Subcutaneous adipose tissue (tissue), 4 donors: ENCODE data around the gene SLC47A1. TPM values are rescaled to one million over a fixed set of nuclear protein-coding genes. Genes with fewer than 3 reads are reported as not detected.

Experiments used
- total RNA-seq, 4 donors: library from RNA; depleted of rRNA; stranded (reverse); fragments of >200 nt; gene quantifications; one replicate each; pipeline ENCODE4 v1.1.0, GENCODE V29; 2016
- TF ChIP-seq, protein P1 (sequence below): fragments of 450-650 bp; IDR thresholded peaks from one replicate; pipeline ENCODE4 v1.5.1; 2016; ENCODE audit warnings: low read depth, mild to moderate bottlenecking, control low read depth, antibody characterized with exemption, moderate library complexity

The SLC47A1 gene
- total RNA-seq, 4 donors from 2014 or later = 1.3 to 9.2 (median 3.8) TPM

DNA sequence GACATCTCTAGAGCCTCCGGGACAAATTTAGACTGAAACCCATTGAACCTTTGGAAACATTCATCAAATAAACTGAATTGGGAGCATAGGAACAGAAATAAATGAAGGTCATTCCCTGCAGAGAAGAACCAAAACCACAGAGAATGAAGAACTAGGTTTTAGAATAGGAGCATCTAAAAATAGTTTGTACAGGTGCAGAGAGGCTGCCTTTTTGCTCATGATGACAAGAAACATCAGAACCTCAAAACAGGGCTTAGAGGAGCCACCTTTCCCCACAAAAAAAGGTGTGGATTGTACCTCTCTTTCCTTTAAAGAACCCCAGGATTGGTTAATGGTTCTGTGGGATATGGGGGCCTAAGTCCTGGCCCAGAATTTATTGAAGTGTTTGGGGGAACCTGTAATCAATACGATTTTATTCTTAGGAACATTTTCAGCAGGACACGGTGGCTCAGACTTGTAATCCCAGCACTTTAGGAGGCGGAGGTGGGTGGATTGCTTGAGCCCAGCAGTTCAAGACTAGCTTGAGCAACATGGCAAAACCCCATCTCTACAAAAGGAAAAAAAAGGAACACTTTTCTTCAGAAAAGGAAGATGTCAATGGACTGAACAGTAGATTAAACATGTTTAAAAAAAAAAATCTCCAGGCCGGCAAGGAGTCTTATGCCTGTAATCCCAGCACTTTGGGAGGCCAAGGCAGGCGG is 37.7 kb upstream of the SLC47A1 start:
- TF ChIP-seq, protein P1, sequence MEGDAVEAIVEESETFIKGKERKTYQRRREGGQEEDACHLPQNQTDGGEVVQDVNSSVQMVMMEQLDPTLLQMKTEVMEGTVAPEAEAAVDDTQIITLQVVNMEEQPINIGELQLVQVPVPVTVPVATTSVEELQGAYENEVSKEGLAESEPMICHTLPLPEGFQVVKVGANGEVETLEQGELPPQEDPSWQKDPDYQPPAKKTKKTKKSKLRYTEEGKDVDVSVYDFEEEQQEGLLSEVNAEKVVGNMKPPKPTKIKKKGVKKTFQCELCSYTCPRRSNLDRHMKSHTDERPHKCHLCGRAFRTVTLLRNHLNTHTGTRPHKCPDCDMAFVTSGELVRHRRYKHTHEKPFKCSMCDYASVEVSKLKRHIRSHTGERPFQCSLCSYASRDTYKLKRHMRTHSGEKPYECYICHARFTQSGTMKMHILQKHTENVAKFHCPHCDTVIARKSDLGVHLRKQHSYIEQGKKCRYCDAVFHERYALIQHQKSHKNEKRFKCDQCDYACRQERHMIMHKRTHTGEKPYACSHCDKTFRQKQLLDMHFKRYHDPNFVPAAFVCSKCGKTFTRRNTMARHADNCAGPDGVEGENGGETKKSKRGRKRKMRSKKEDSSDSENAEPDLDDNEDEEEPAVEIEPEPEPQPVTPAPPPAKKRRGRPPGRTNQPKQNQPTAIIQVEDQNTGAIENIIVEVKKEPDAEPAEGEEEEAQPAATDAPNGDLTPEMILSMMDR = no peak

DNA sequence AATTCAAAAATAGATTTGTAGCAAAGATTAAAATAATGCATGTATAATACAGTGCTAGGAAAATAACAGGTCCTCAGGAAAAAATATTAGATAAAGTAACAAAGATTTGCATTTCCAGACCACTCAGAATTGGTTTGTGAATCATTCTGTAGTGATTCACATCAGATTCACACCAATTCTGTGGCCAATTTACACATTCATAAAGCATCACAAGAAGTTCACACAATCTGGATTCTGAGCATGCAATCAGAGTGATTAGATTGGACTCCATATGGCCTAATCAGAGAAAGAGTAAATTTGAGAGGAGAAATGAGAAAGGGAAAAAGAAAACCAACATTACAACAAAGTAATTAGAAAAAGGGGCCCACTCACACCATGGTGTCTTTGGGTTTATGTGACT is 36.0 kb upstream of the SLC47A1 start:
- TF ChIP-seq, protein P1 = no peak

DNA sequence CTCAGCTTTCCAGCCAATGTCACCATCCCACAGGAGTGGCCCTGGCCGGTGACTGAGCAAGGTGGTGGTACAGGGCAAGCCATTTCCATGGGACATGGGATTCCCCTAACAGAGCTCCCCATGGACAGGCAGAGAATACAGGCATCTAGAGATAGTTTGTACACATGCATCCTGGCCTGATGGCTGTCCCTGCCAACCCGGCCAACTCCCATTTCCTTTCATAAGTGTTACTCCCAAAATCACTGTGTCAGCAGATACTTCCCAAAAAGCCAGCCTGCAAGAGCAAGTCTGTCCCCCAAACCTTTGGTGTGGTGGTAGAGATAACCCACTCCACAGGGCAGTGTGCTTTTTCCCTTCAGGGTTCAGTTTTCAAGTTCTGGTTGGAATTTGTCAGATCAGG is 32.4 kb upstream of the SLC47A1 start:
- TF ChIP-seq, protein P1 = no peak

DNA sequence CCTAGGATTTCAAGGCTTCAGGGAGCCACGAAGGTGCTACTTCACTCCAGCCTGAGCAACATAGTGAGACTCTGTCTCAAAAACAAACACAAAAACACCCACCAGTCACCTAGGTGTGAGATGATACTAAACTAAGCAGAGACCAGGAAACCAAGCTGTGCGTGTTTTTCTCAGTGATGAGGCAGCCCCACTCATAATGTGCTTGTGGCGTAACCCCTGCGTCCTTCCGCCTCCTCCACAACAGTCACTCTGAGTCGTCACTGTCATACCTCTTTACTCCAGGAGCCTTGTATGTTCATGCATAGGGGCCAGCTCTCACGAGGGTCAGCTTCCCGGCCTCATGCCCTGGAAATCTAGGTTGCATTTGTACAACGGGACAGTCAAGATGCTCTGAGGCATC is 31.1 kb upstream of the SLC47A1 start:
- TF ChIP-seq, protein P1 = no peak

DNA sequence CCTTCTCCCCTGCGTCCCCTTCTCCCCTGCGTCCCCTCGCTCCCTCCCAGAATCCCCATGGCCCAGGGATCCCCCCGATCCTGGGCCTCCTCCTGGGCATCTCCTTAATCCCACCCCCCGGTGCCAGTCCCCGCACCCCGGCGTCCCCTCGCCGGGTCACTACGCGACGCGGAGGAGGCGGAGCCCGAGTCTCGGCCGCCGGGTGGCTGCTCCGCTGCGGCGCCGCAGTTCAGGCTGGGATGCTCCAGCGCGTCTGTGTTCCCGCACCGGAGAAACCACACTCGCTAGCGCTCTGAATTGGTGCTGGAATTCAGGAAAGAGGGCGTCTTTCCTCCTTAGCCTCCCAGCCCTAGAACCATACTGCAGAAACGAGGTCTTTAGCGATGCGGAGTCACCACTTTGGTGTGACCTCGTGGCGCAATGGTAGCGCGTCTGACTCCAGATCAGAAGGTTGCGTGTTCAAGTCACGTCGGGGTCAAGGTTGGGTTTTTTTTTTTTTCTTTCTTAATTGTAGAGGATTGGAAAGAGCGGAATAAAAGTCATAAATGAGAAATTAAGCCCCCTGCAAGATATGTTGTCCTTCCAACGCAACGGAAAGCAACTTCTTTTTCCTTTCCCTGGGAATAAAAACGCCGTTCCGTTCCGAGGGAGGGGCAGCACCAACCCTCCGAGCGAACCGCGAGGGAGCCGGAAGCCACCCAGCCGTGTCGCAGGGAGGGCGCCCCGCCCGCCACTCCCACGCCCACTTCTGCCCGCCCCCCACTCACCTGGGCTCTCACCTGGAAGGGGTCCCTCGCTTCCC is 25.7 kb upstream of the SLC47A1 start:
- TF ChIP-seq, protein P1 = no peak

DNA sequence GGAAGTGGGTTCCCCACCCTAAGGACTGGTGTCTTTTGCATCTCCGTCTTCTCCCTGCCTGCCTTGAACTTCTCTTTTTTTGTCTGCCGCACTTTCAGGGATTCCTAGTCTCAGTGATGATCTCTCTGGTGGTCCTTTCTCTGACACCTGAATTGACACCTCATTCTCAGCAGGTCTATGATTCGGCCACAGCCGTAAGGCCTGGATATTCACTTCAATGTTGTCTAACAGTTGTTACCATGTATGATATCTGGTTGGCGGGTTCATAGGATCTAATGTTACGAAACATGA is 25.1 kb upstream of the SLC47A1 start:
- TF ChIP-seq, protein P1 = no peak

DNA sequence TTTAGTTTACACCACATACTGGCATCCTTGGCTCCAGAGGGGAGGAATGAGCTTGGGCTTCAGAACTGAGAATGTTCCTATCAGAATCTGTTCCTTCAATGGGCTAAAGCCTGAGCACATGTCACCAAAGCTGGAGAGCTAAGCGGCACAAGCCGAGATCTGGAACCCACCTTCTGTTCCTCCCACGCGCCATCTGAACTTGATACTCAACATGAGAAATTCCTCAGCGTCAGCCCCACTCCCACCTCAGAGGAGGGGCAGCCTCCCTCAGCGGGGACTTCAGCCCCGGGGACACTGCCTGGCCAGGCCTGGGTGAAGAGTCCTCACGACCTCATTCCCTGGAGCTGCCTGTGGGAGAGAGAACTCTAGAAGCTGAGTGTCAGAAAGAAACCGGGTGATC is 22.8 kb upstream of the SLC47A1 start:
- TF ChIP-seq, protein P1 = no peak
